Measurements from ENCODE around the gene CPNE9.

DNA sequence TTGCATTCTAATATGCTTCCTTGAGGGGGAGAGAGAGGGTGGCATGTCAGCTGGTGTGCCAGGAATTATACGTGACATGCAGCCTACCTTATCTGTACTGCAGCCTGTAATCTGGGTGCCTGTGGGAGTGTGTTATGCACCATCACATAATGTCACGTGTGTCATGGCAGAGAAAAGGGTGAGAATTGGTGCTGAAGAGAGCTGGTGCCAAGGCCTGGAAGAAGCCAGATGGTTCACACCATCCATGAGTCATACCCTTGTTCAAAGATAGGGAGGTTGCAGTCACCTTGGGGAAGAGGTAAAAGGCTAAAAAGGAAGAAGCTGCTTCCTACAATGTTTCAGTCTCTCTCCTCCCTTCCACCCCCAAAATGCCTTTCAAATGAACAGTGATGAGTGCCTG lies 33.2 kb downstream of the CPNE9 start:
- no peak for TF ChIP-seq CTBP1 (IDR thresholded peaks at IDR 0.05; ENCODE audit: borderline replicate concordance)
- TF ChIP-seq SP1 (IDR thresholded peaks at IDR 0.05): no peak
- no peak for TF ChIP-seq FOXM1 (IDR thresholded peaks at IDR 0.05; ENCODE audit: borderline replicate concordance)
- no peak for TF ChIP-seq NFRKB (IDR thresholded peaks at IDR 0.05)
- no peak for TF ChIP-seq ARNT (IDR thresholded peaks at IDR 0.05)
- TF ChIP-seq SUZ12 (IDR thresholded peaks at IDR 0.05): no peak
